Measurements from ENCODE around the gene ISCA1.

Gene ISCA1

DNA sequence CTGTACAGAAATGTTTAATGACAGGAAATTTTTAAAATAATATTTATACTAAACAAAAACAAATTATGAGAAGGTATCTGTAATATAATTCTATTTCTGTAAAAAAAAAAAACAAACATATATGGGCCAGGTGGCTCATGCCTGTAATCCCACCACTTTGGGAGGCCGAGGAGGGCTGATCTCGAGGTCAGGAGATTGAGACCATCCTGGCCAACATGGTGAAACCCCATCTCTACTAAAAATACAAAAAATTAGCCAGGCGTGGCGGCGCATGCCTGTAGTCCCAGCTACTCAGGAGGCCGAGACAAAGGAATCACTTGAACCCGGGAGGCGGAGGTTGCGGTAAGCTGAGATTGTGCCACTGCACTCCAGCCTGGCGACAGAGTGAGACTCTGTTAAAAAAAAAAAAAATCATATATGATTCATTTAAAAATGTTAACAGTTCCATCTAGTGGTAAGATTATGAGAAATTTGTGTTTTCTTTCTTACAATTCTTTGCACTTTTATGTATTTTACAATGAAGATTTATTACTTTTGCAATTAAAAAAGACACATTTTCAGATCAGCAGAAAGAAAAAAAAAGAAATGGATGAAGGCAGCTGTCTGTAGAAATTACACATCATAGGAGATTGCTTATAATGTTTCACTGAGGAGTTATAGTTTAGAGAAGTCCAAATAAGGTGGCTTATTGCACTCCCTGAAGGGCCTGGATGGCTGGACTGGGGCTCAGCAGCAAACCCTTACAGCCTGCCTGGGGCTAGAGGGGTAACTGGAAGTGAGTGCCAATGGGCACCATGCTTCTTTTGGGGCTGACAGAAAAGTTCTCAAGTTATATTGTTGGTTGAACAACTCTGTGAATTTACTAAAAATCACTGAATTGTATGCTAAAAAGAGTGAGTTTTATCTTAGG lies 43.2 kb downstream of the ISCA1 start:
- DNase-seq (ENCODE audit: low read depth in 1 of 2, low spot score in 1 of 2) = no peak

DNA sequence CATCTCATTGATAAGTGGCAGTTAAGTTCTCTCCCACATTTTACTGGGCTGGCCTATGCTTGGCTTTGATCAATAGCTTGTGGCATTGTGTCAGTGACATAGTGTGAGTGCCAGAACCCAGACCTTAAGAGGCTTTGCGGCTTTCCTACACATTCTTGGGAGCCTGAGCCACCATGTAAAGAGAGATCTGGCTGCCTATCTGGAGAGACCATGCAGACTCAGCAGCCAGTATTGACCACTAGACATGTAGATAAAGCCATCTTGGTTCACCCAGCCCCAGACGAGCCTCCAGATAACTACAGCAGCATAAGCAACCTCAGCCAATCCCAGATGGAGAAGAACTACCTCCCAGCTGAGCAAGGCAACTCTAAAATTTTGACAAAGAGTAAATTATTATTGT lies 51.5 kb downstream of the ISCA1 start:
- no peak for DNase-seq (ENCODE audit: low read depth in 1 of 2, low spot score in 1 of 2)

DNA sequence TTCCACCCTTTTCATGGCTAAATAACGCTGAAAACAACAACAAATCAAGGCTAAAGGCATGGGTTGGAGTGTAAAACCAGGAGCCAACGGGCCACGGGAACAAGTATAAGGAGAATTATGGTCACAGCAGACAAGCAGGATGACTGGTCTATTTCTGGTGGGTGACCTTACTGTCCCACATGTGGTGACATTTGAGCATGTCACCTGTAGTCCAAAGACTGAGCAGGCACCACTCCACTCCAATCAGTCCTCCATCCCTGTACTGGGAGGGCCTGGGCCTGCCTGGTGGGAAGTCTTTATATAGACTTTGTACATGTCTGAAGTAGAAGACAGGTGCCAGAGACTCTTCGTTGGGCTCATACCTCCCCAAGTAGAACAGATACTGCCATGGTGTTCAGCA lies 59.7 kb downstream of the ISCA1 start:
- no peak for DNase-seq (ENCODE audit: low read depth in 1 of 2, low spot score in 1 of 2)

DNA sequence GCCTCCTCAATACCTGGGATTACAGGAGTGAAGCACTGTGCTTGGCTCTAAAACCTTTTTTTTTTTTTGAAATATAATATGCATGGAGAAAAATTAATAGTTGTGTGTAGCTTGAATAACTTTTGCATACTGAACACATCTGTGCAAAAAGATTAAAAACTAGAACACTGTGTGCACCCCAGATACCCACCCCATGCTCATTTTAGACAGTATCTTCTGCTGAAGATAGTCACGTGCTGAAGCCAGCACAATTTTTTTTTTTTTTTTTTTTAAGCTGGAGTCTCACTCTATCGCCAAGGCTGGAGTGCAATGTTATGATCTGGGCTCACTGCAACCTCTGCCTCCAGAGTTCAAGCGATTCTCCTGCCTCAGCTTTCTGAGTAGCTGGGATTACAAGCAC lies 62.7 kb downstream of the ISCA1 start:
- DNase-seq (ENCODE audit: low read depth in 1 of 2, low spot score in 1 of 2) = no peak

DNA sequence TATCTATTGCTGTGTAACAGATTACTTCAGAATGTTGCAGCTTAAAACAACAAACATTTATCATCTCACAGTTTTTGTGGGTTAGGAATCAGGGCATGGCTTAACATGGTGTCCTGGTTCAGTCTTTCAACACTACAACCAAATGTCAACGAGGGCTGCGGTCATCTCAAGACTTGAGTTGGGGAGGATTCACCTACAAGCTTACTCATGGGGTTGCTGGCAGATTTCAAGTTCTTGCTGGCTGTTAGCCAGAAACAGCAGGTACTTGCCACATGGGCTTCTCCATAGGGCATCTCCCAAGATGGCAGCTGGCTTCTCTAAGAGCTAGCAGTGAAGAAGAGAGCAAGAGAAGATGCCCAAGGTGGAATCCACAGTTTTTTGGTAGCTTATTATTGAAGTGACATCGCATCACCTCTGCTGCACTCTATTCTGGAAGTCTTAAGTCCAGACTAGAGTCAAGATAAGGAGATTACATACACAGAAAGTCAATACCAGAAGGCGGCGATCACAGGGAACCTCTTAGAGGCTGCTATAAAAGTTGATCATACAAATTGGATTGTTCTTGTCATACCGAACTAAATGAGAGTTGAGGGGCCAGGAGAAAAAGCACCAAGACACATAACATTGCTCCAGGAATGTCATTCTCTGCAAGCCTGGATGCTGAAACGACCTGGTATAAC lies 65.1 kb downstream of the ISCA1 start:
- DNase-seq (ENCODE audit: low read depth in 1 of 2, low spot score in 1 of 2) = no peak

All from activated T-helper 1 cell treated with anti-CD3 and anti-CD28 coated beads, Interleukin-2, amount 50 U/mL, for 16 hours (primary cell).